ENCODE measurements around the gene PCDH9.

PCDH9 gene

DNA sequence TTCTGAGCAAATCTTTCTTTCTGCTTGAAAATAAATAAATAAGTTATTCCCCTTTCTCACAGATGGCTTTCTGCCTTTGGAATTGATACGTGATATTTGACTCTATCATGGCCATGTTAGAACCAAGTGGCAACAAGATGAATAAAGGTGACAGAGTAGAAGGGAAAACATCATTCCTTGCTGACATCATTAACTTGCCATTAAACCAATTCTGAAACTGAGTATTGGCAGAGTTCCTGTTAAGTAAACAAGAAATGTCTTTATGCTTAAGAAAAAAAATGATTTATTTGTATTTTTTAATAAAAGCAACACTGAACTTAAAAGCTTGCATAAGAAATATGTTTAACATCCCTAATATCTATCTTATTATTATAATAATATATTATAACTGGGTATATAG lies 828.1 kb downstream of the PCDH9 start:
- TF ChIP-seq ZNF274 (IDR thresholded peaks at IDR 0.05; ENCODE audit: low read depth, low read length) = no peak
- Histone ChIP-seq H3K9ac (ENCODE audit: insufficient read length, low read depth) (no peak overlapping the region), H3K27me3 (ENCODE audit: insufficient read depth, insufficient read length) (no peaks in the 10 kb centered on the region), H3K4me1 (ENCODE audit: insufficient read depth, insufficient read length) (no peaks in the 10 kb centered on the region), H3K4me3 (ENCODE audit: insufficient read length, low read depth) (no peak overlapping the region), H3K9me3 (ENCODE audit: insufficient read depth, low read length) (no peaks in the 10 kb centered on the region), H3K36me3 (ENCODE audit: insufficient read depth, insufficient read length, low read length) (no peaks in the 10 kb centered on the region)
- DNase-seq (ENCODE audit: low read depth, low spot score) = no peak

DNA sequence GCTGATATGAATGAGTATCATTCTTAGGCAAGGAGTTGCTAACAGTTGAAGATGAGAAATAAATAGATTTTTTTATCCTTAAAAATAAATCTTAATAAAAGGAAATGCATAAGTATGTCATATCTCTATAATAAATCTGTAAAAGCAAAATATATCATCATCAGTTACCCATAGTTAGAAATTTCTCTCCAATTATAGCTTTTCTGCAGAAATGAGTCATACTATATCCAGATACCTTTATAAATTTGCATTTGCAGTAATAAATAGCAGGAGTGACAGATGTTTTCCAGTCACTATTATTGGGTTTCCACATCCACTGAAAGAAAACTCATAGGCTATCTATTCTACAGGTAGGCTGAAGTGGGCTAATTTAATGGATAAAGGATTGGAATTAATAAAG lies 829.8 kb downstream of the PCDH9 start:
- TF ChIP-seq SUZ12 (IDR thresholded peaks at IDR 0.05; ENCODE audit: extremely low read depth, insufficient read depth, insufficient read length) (no peak), YY1 (IDR thresholded peaks at IDR 0.05; ENCODE audit: insufficient read depth, insufficient read length) (no peak), ZNF274 (IDR thresholded peaks at IDR 0.05; ENCODE audit: low read depth, low read length) (no peak)
- no peak for DNase-seq (ENCODE audit: low read depth, low spot score)

DNA sequence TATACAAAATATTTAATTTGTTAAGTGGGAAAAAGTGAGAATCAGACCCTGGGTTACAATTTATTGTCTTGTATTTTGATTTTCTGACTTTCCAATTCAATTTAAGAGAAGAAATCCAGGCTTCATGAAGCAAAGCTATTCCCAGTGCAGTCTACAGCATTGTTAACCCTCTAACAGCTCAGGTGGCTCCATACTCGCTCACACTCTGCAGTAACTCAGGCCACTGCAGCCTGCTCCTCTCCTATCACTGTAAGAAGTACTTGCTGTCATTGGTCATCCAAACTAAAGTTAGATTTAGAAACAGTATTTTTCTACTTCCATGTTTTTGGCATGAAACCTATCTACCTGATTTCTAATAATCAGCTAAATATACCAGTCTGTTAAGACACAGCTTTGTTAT lies 830.3 kb downstream of the PCDH9 start:
- Histone ChIP-seq H3K36me3 (ENCODE audit: insufficient read depth, insufficient read length, low read length) (no peaks in the 10 kb centered on the region), H3K9me3 (ENCODE audit: insufficient read depth, low read length) (no peaks in the 10 kb centered on the region), H3K27me3 (ENCODE audit: insufficient read depth, insufficient read length) (no peaks in the 10 kb centered on the region), H3K9ac (ENCODE audit: insufficient read length, low read depth) (no peak overlapping the region), H3K4me3 (ENCODE audit: insufficient read length, low read depth) (no peak overlapping the region), H3K4me1 (ENCODE audit: insufficient read depth, insufficient read length) (no peaks in the 10 kb centered on the region)
- no peak for DNase-seq (ENCODE audit: low read depth, low spot score)
- no peak for TF ChIP-seq ZNF274 (IDR thresholded peaks at IDR 0.05; ENCODE audit: low read depth, low read length)
- TF ChIP-seq SUZ12 (IDR thresholded peaks at IDR 0.05; ENCODE audit: extremely low read depth, insufficient read depth, insufficient read length) = no peak
- TF ChIP-seq YY1 (IDR thresholded peaks at IDR 0.05; ENCODE audit: insufficient read depth, insufficient read length) = no peak

More for the DNA sequence above, 829.8 kb downstream of the PCDH9 start:
- no peaks in the 10 kb centered on the region for H3K36me3 ChIP-seq (ENCODE audit: insufficient read depth, insufficient read length, low read length)
- no peak overlapping the region for H3K9ac ChIP-seq (ENCODE audit: insufficient read length, low read depth)
- H3K4me3 ChIP-seq (ENCODE audit: insufficient read length, low read depth) = no peak overlapping the region
- no peaks in the 10 kb centered on the region for H3K9me3 ChIP-seq (ENCODE audit: insufficient read depth, low read length)
- H3K27me3 ChIP-seq (ENCODE audit: insufficient read depth, insufficient read length) = no peaks in the 10 kb centered on the region
- no peaks in the 10 kb centered on the region for H3K4me1 ChIP-seq (ENCODE audit: insufficient read depth, insufficient read length)

GRCh38 chr13:66397133-66397532 lies 833.0 kb downstream of the PCDH9 start:
- Histone ChIP-seq H3K36me3 (ENCODE audit: insufficient read depth, insufficient read length, low read length) (no peaks in the 10 kb centered on the region), H3K4me1 (ENCODE audit: insufficient read depth, insufficient read length) (no peaks in the 10 kb centered on the region), H3K27me3 (ENCODE audit: insufficient read depth, insufficient read length) (no peaks in the 10 kb centered on the region), H3K9ac (ENCODE audit: insufficient read length, low read depth) (no peak overlapping the region), H3K4me3 (ENCODE audit: insufficient read length, low read depth) (no peak overlapping the region), H3K9me3 (ENCODE audit: insufficient read depth, low read length) (no peaks in the 10 kb centered on the region)
- TF ChIP-seq YY1 (IDR thresholded peaks at IDR 0.05; ENCODE audit: insufficient read depth, insufficient read length) = no peak
- TF ChIP-seq SUZ12 (IDR thresholded peaks at IDR 0.05; ENCODE audit: extremely low read depth, insufficient read depth, insufficient read length) = no peak
- TF ChIP-seq ZNF274 (IDR thresholded peaks at IDR 0.05; ENCODE audit: low read depth, low read length) = no peak
- DNase-seq (ENCODE audit: low read depth, low spot score) = no peak

DNA sequence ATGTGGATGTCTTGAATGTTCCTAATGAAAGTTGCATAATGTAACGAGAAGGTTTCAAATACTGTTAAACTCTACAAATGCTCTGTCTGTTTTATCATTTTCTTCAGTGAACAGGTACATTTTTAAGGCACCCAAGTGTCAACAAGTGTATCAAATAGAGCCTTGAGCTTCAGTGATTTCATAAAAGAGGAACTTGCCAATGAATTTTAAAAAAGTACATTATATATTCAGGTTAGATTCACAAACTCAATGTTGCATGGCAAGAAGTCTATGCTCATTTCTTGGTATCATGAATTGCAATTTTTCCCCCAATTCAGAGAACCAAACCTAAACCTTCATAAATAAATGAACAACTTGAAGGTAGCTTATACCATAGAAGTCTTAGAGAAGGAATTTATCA lies 838.8 kb downstream of the PCDH9 start:
- H3K27me3 ChIP-seq (ENCODE audit: insufficient read depth, insufficient read length) = no peaks in the 10 kb centered on the region
- no peak overlapping the region for H3K9ac ChIP-seq (ENCODE audit: insufficient read length, low read depth)
- no peaks in the 10 kb centered on the region for H3K9me3 ChIP-seq (ENCODE audit: insufficient read depth, low read length)
- H3K4me3 ChIP-seq (ENCODE audit: insufficient read length, low read depth) = no peak overlapping the region
- no peak for DNase-seq (ENCODE audit: low read depth, low spot score)
- no peaks in the 10 kb centered on the region for H3K4me1 ChIP-seq (ENCODE audit: insufficient read depth, insufficient read length)
- TF ChIP-seq SUZ12 (IDR thresholded peaks at IDR 0.05; ENCODE audit: extremely low read depth, insufficient read depth, insufficient read length) (no peak), ZNF274 (IDR thresholded peaks at IDR 0.05; ENCODE audit: low read depth, low read length) (no peak), YY1 (IDR thresholded peaks at IDR 0.05; ENCODE audit: insufficient read depth, insufficient read length) (no peak)
- no peaks in the 10 kb centered on the region for H3K36me3 ChIP-seq (ENCODE audit: insufficient read depth, insufficient read length, low read length)

DNA sequence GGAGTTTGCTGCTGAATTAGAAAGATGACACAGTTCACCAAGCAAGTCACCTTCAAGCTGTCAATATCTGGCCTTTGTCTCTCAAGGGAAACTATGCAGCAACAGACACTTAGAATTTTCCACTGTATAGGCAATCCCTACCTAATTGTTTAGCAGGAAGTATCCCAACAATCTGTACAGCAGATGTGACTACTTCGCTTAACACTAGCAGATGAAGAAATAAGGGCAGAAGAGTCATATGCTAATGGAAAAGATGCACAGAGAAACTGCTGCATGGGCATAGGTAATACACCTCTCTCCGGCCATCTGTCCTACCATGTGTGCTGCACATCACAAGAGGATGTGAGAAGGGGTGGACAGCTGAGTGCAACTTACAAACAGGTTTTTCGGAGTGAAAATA lies 851.2 kb downstream of the PCDH9 start:
- no peaks in the 10 kb centered on the region for H3K4me1 ChIP-seq (ENCODE audit: insufficient read depth, insufficient read length)
- H3K9me3 ChIP-seq (ENCODE audit: insufficient read depth, low read length) = no peaks in the 10 kb centered on the region
- H3K36me3 ChIP-seq (ENCODE audit: insufficient read depth, insufficient read length, low read length) = no peaks in the 10 kb centered on the region
- no peak overlapping the region for H3K9ac ChIP-seq (ENCODE audit: insufficient read length, low read depth)
- no peak for DNase-seq (ENCODE audit: low read depth, low spot score)
- TF ChIP-seq YY1 (IDR thresholded peaks at IDR 0.05; ENCODE audit: insufficient read depth, insufficient read length) (no peak), SUZ12 (IDR thresholded peaks at IDR 0.05; ENCODE audit: extremely low read depth, insufficient read depth, insufficient read length) (no peak), ZNF274 (IDR thresholded peaks at IDR 0.05; ENCODE audit: low read depth, low read length) (no peak)
- H3K4me3 ChIP-seq (ENCODE audit: insufficient read length, low read depth) = no peak overlapping the region
- H3K27me3 ChIP-seq (ENCODE audit: insufficient read depth, insufficient read length) = no peaks in the 10 kb centered on the region

DNA sequence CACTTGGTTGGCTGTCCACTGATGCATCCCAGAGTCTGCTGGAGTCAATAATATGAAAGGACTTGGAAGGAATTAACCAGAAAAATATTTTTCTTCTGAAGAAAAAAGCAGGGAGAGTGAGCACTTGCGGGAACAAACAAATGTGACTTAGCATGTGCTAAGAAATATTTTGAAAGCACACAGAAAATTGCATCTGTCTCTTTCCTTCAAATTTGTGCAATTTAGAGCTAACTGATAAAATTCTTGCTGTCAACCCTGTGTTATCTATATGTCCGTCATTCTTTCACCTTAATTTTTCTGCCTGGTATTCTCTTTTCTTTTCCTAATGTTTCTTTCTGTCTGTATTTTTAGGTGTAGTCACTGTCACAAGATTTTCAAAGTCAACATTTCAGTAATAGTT lies 852.6 kb downstream of the PCDH9 start:
- Histone ChIP-seq H3K4me1 (ENCODE audit: insufficient read depth, insufficient read length) (no peaks in the 10 kb centered on the region), H3K4me3 (ENCODE audit: insufficient read length, low read depth) (no peak overlapping the region), H3K9me3 (ENCODE audit: insufficient read depth, low read length) (no peaks in the 10 kb centered on the region), H3K36me3 (ENCODE audit: insufficient read depth, insufficient read length, low read length) (no peaks in the 10 kb centered on the region), H3K27me3 (ENCODE audit: insufficient read depth, insufficient read length) (no peaks in the 10 kb centered on the region), H3K9ac (ENCODE audit: insufficient read length, low read depth) (no peak overlapping the region)
- TF ChIP-seq ZNF274 (IDR thresholded peaks at IDR 0.05; ENCODE audit: low read depth, low read length) (no peak), SUZ12 (IDR thresholded peaks at IDR 0.05; ENCODE audit: extremely low read depth, insufficient read depth, insufficient read length) (no peak), YY1 (IDR thresholded peaks at IDR 0.05; ENCODE audit: insufficient read depth, insufficient read length) (no peak)
- no peak for DNase-seq (ENCODE audit: low read depth, low spot score)

- Histone ChIP-seq H3K4me1 (ENCODE audit: insufficient read depth, insufficient read length) (no peaks in the 10 kb centered on the region), H3K27me3 (ENCODE audit: insufficient read depth, insufficient read length) (no peaks in the 10 kb centered on the region), H3K4me3 (ENCODE audit: insufficient read length, low read depth) (no peak overlapping the region), H3K9ac (ENCODE audit: insufficient read length, low read depth) (no peak overlapping the region), H3K9me3 (ENCODE audit: insufficient read depth, low read length) (no peaks in the 10 kb centered on the region), H3K36me3 (ENCODE audit: insufficient read depth, insufficient read length, low read length) (no peaks in the 10 kb centered on the region)
- no peak for DNase-seq (ENCODE audit: low read depth, low spot score)
- TF ChIP-seq ZNF274 (IDR thresholded peaks at IDR 0.05; ENCODE audit: low read depth, low read length) = no peak
- TF ChIP-seq SUZ12 (IDR thresholded peaks at IDR 0.05; ENCODE audit: extremely low read depth, insufficient read depth, insufficient read length) = no peak
- TF ChIP-seq YY1 (IDR thresholded peaks at IDR 0.05; ENCODE audit: insufficient read depth, insufficient read length) = no peak
These were observed 854.4 kb downstream of the PCDH9 start for GRCh38 chr13:66375756-66376155.

Data from NT2/D1 (cell line).